Esophagus muscularis mucosa (tissue), 4 donors: Measurements from ENCODE around the gene FREM1. TPM values are rescaled to one million over a fixed set of nuclear protein-coding genes. Genes with fewer than 3 reads are reported as not detected.

ENCODE experiments used
- DNase-seq: peaks from one replicate; pipeline ENCODE4 v3.0.0-alpha.2; 2017; ENCODE audit errors: extremely low spot score
- H3K27ac ChIP-seq, 4 donors: fragments of 200-600 bp; sonication (generic); replicated peaks in 1 of 4; 1 replicate in 3 of 4; 2 replicates in 1 of 4; pipeline ENCODE4 v1.5.1; 2016 to 2019; ENCODE audit warnings: mild to moderate bottlenecking in 1 of 4
- H3K27me3 ChIP-seq, 4 donors: fragments of 200-600 bp; sonication (generic); one replicate each; pipeline versions ENCODE4 v1.5.1 to v1.6.0; 2016 to 2019
- H3K36me3 ChIP-seq, 4 donors: fragments of 200-600 bp; sonication (generic); one replicate each; pipeline ENCODE4 v1.5.1; 2016 to 2019
- H3K4me1 ChIP-seq, 4 donors: fragments of 200-600 bp; sonication (generic); one replicate each; pipeline ENCODE4 v1.5.1; 2016 to 2019
- H3K4me3 ChIP-seq, 4 donors: fragments of 200-600 bp; sonication (generic); 1 replicate in 2 of 4; 2 replicates in 2 of 4; pipeline ENCODE4 v1.5.1; 2016 to 2019; ENCODE audit warnings: mild to moderate bottlenecking in 4 of 4, moderate library complexity in 1 of 4
- H3K9me3 ChIP-seq, 4 donors: fragments of 200-600 bp; sonication (generic); 1 replicate in 3 of 4; 2 replicates in 1 of 4; pipeline ENCODE4 v1.5.1; 2016 to 2019
- EP300 ChIP-seq: sonication (generic); formaldehyde crosslinking; IDR thresholded peaks from one replicate; pipeline ENCODE4 v1.6.1; 2017; ENCODE audit warnings: antibody characterized with exemption
- POLR2A ChIP-seq: fragments of 450-650 bp; IDR thresholded peaks from one replicate; pipeline ENCODE4 v1.6.1; 2017; ENCODE audit warnings: antibody characterized with exemption, moderate library complexity, mild to moderate bottlenecking, low read depth
- POLR2AphosphoS5 ChIP-seq, 2 donors: sonication (generic); formaldehyde crosslinking; IDR thresholded peaks; one replicate each; pipeline ENCODE4 v1.6.1; 2017; ENCODE audit warnings: antibody characterized with exemption in 2 of 2
- WGBS: methylation state at CpG from one replicate; pipeline ENCODE4 v1.1.5; 2018; 5-methylcytosine and 5-hydroxymethylcytosine counted together
- intact Hi-C: fragments of 100-400 bp; cut with DNase I; formaldehyde crosslinking; loops from one replicate; pipeline ENCODE4 v1.15.1; 2023
- total RNA-seq, 4 donors: library from RNA; depleted of rRNA; stranded (reverse); fragments of >200 nt; gene quantifications; one replicate each; pipeline versions ENCODE4 v1.1.0 to v1.2.1, GENCODE V29; 2016
- TF ChIP-seq, protein P1 (sequence below), 3 experiments: fragments of 200-600 bp in 2 of 3; fragments of 450-650 bp in 1 of 3; sonication (generic) in 2 of 3; IDR thresholded peaks; one replicate each; pipeline ENCODE4 v1.5.1; 2017 to 2019; ENCODE audit warnings: antibody characterized with exemption in 3 of 3, mild to moderate bottlenecking in 2 of 3, moderate library complexity in 1 of 3

FREM1 gene
- total RNA-seq, 4 donors from 2014 or later, result 0.58 to 3.5 (median 1.9) TPM

DNA sequence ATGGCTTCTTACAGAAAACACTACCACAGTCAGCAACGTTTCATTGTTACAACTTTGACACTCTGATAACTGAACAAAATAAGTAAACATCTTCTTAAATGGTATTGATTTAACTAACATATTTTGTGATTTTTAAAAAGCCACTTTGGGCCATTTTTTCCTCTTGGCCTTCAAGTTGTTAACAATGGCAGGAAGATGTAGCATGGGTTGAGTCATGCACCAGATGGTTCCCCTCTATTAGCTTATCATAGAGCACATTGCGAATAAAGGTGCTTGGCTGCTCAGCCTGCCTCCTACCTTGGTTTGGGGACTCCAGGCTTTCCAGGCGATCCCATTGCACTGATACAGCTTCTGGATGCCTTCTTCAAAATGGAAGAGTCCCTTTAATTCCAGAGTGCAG, 163.6 kb downstream of the FREM1 start:
- no peak overlapping the region for H3K27ac ChIP-seq
- WGBS, result 83% methylated on average over 3 of the region's 3 CpGs
- TF ChIP-seq, protein P1, sequence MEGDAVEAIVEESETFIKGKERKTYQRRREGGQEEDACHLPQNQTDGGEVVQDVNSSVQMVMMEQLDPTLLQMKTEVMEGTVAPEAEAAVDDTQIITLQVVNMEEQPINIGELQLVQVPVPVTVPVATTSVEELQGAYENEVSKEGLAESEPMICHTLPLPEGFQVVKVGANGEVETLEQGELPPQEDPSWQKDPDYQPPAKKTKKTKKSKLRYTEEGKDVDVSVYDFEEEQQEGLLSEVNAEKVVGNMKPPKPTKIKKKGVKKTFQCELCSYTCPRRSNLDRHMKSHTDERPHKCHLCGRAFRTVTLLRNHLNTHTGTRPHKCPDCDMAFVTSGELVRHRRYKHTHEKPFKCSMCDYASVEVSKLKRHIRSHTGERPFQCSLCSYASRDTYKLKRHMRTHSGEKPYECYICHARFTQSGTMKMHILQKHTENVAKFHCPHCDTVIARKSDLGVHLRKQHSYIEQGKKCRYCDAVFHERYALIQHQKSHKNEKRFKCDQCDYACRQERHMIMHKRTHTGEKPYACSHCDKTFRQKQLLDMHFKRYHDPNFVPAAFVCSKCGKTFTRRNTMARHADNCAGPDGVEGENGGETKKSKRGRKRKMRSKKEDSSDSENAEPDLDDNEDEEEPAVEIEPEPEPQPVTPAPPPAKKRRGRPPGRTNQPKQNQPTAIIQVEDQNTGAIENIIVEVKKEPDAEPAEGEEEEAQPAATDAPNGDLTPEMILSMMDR (IDR thresholded peaks at IDR 0.05), result no peak
- TF ChIP-seq POLR2AphosphoS5 (IDR thresholded peaks at IDR 0.05), result no peak
- no peak for TF ChIP-seq EP300
- no peak for TF ChIP-seq POLR2A
- intact Hi-C loops, result no loop called here
- H3K9me3 ChIP-seq, result no peaks in the 10 kb centered on the region
- no peaks in the 10 kb centered on the region for H3K36me3 ChIP-seq
- no peak for DNase-seq
- no peaks in the 10 kb centered on the region for H3K27me3 ChIP-seq
- no peak overlapping the region for H3K4me3 ChIP-seq
- no peaks in the 10 kb centered on the region for H3K4me1 ChIP-seq

DNA sequence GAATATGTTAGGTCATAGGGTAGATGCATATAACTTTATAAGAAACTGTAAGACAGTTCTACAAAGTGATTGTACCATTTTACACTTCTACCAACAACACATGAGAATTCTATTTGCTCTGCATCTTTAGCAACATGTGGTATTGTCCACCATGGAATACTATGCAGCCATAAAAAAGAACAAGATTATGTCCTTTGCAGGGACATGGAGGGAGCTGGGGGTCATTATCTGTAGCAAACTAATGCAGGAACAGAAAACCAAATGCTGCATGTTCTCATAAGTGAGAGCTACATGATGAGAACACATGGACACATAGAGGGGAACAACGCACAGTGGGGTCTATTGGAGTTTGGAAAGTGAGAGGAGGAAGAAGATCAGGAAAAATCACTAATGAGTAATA, 165.5 kb downstream of the FREM1 start:
- H3K27ac ChIP-seq, result no peak overlapping the region
- intact Hi-C loops, result no loop called here
- WGBS, result 97% methylated on average over 1 of the region's 1 CpG
- H3K27me3 ChIP-seq, result no peaks in the 10 kb centered on the region
- no peaks in the 10 kb centered on the region for H3K36me3 ChIP-seq
- TF ChIP-seq, protein P1 (IDR thresholded peaks at IDR 0.05), result no peak
- TF ChIP-seq EP300, result no peak
- TF ChIP-seq POLR2A, result no peak
- TF ChIP-seq POLR2AphosphoS5 (IDR thresholded peaks at IDR 0.05), result no peak
- no peak overlapping the region for H3K4me3 ChIP-seq
- no peaks in the 10 kb centered on the region for H3K9me3 ChIP-seq
- no peak for DNase-seq
- no peaks in the 10 kb centered on the region for H3K4me1 ChIP-seq

DNA sequence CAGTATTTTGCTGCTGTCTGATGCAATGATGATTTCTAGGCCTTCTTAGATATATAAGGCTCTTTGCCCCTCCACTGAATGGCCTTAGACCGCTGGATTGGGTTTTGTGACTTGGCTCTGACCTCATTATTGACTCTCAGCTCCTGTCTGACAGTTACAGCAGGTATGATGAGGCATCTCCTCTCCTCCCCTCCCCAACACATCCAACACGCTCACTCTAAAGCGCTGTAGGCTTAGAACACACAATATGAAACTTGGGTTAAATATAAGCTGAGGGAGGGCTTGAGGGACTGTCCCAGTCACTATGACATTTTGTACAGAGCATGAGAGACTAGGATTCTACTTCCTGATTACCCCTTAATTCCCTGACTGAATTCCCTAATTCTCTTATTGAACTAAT, 168.9 kb downstream of the FREM1 start:
- H3K4me1 ChIP-seq, result no peaks in the 10 kb centered on the region
- DNase-seq, result no peak
- intact Hi-C loops, result no loop called here
- H3K27me3 ChIP-seq, result no peaks in the 10 kb centered on the region
- H3K27ac ChIP-seq, result no peak overlapping the region
- H3K36me3 ChIP-seq, result no peaks in the 10 kb centered on the region
- WGBS, result 96% methylated on average over 3 of the region's 3 CpGs
- H3K9me3 ChIP-seq, result no peaks in the 10 kb centered on the region
- TF ChIP-seq, protein P1 (IDR thresholded peaks at IDR 0.05), result no peak
- TF ChIP-seq EP300 (no peak), POLR2AphosphoS5 (IDR thresholded peaks at IDR 0.05) (no peak), POLR2A (no peak)
- no peak overlapping the region for H3K4me3 ChIP-seq

DNA sequence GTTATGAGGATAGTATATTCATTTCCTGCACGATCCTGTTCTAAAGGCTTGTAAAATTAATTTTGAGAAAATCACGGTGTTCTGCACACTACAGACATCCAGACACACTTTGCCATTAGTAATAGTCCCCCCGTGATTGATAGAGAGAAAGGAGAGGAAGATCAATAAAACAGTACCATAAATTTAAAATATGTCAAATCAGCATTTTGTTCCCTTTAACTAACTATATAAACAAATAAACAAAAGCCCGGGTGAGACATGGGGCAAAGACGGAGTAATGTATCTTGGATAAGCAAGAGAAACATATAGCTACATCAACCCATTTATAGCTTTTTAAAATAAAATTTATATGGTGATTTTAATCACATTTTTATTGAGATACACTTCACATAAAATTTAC, 177.1 kb downstream of the FREM1 start:
- DNase-seq, result no peak
- Histone ChIP-seq H3K4me3 (no peak overlapping the region), H3K27ac (no peak overlapping the region), H3K36me3 (no peaks in the 10 kb centered on the region), H3K4me1 (no peaks in the 10 kb centered on the region), H3K9me3 (no peaks in the 10 kb centered on the region), H3K27me3 (no peaks in the 10 kb centered on the region)
- WGBS, result 68% methylated on average over 5 of the region's 5 CpGs
- intact Hi-C loops, result no loop called here
- TF ChIP-seq POLR2AphosphoS5 (IDR thresholded peaks at IDR 0.05), result no peak
- TF ChIP-seq, protein P1 (IDR thresholded peaks at IDR 0.05), result no peak
- no peak for TF ChIP-seq EP300
- TF ChIP-seq POLR2A, result no peak

DNA sequence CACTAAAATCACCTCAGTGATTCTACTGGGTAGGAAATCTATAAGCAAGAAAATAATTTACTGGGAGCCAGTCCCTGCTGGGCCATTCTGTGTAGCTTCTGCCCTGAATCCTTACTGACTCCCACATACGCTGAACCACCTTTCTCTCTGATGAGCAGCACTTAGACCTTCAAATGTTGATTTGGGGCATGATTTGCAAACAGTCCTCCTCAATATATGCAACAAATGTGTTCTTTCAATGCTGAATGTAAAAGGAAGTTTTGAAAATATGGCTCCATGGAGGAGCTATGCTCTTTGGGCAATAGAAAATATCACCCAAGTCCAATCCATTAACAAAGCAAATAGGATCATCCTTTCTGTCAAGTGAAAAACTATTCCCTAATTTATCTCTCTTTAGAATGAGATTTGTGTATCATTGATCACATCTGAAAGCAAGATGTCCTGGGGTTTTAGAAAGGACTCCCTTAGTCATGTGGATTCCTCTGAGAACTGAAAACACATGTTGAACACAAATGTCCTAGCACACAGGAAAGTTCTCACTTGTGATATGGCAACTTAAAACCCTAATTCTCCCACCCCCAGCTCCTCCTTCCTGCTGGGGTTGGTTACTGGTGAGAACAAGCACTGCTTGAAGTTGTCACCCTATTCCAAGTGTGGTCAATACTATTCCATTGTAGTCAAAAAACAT, 178.8 kb downstream of the FREM1 start:
- WGBS, result 100% methylated on average over 1 of the region's 1 CpG
- no peak for DNase-seq
- Histone ChIP-seq H3K27ac (no peak overlapping the region), H3K4me3 (no peak overlapping the region), H3K9me3 (no peaks in the 10 kb centered on the region), H3K4me1 (no peaks in the 10 kb centered on the region), H3K27me3 (no peaks in the 10 kb centered on the region), H3K36me3 (no peaks in the 10 kb centered on the region)
- TF ChIP-seq POLR2AphosphoS5 (IDR thresholded peaks at IDR 0.05), result no peak
- TF ChIP-seq EP300, result no peak
- TF ChIP-seq POLR2A, result no peak
- TF ChIP-seq, protein P1 (IDR thresholded peaks at IDR 0.05), result no peak
- intact Hi-C loops, result no loop called here
